ENCODE data around the gene UBE2S. TPM values are rescaled to one million over a fixed set of nuclear protein-coding genes. Genes with fewer than 3 reads are reported as not detected.

The UBE2S gene
- polyA plus RNA-seq, 1 donor from 2014 or later: 119 TPM

DNA sequence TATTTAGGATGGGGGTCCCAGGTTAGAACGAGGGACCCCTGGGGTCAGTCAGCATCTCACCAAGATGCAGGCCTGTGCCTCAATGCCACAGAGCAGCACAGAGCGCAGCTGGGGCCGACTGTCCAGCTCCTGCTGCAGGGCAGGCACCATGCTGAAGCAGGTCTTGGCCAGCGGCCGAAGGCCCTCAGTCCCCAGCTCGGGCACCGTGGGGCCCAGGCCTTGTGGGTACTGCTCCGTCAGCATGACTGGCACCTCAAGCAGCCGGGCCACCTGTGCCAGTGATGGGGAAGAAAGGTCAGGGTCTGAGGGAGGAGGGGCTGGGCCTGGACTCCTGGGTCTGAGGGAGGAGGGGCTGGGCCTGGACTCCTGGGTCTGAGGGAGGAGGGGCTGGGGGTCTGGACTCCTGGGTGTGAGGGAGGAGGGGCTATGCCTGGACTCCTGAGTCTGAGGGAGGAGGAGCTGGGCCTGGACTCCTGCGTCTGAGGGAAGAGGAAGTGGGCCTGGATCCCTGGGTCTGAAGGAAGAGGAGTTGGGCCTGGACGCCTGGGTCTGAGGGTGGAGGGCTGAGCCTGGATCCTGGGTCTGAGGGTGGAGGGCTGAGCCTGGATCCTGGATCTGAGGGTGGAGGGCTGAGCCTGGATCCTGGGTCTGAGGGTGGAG lies 48.1 kb upstream of the UBE2S start:
- no peak overlapping the region for H3K27ac ChIP-seq (ENCODE audit: low read length)

DNA sequence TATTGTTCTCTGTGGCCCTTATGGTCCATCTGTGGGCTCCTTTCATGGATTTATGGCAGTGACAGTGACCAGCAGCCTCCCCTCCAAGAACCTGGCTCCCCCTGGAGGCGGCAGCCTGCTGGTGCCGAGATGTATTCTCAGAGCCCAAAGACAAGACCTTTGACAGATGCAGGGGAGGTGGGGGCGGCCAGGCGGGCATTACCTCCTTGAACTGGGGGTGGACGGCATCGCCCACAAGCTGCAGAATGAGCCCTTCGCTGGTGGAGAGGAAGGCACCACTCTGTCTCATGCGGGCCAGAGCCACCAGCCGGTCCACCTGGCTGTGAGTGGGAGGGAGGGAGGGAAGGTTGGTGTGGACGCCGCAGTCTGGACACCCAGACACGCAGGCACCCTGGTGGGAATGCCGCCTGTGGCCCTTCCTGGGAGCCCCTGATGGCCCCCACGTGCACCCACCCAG lies 47.2 kb upstream of the UBE2S start:
- H3F3A ChIP-seq (ENCODE audit: insufficient read depth, low read length, poor library complexity, severe bottlenecking): no peaks in the 10 kb centered on the region
- H3K79me2 ChIP-seq (replicated peaks; ENCODE audit: insufficient read depth, low read length): no peaks in the 10 kb centered on the region
- no peak overlapping the region for H2AFZ ChIP-seq (ENCODE audit: low read depth, low read length)
- no peak overlapping the region for H3K9ac ChIP-seq (ENCODE audit: low read length)
- TF ChIP-seq SMC3 (conservative IDR thresholded peaks at IDR 0.05; ENCODE audit: poor library complexity): peak; percentile 46
- peak; percentile 42 for TF ChIP-seq RAD21 (conservative IDR thresholded peaks at IDR 0.05)
- TF ChIP-seq EZH2 (IDR thresholded peaks at IDR 0.05; ENCODE audit: borderline replicate concordance, insufficient read depth, low read length, poor library complexity, severe bottlenecking): no peak
- TF ChIP-seq, protein P1, sequence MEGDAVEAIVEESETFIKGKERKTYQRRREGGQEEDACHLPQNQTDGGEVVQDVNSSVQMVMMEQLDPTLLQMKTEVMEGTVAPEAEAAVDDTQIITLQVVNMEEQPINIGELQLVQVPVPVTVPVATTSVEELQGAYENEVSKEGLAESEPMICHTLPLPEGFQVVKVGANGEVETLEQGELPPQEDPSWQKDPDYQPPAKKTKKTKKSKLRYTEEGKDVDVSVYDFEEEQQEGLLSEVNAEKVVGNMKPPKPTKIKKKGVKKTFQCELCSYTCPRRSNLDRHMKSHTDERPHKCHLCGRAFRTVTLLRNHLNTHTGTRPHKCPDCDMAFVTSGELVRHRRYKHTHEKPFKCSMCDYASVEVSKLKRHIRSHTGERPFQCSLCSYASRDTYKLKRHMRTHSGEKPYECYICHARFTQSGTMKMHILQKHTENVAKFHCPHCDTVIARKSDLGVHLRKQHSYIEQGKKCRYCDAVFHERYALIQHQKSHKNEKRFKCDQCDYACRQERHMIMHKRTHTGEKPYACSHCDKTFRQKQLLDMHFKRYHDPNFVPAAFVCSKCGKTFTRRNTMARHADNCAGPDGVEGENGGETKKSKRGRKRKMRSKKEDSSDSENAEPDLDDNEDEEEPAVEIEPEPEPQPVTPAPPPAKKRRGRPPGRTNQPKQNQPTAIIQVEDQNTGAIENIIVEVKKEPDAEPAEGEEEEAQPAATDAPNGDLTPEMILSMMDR (IDR thresholded peaks at IDR 0.05; ENCODE audit: poor library complexity, severe bottlenecking): peak; percentile 59
- no peak overlapping the region for H3K4me3 ChIP-seq (ENCODE audit: low read length)
- no peak overlapping the region for H3K27ac ChIP-seq (ENCODE audit: low read length)
- H4K20me1 ChIP-seq (ENCODE audit: insufficient read depth): no peaks in the 10 kb centered on the region
- peaks cover 3% of the 10 kb centered on the region for H3K27me3 ChIP-seq (ENCODE audit: insufficient read depth, low read depth, low read length)
- H3K9me3 ChIP-seq (ENCODE audit: low read length): no peaks in the 10 kb centered on the region
- no peaks in the 10 kb centered on the region for H3K9me2 ChIP-seq (ENCODE audit: insufficient read depth, low read length)
- H3K36me3 ChIP-seq (ENCODE audit: insufficient read depth, low read length): no peaks in the 10 kb centered on the region
- H3K4me2 ChIP-seq (ENCODE audit: low read length): no peak overlapping the region

More for the DNA sequence above, 48.1 kb upstream of the UBE2S start:
- Histone ChIP-seq H3K79me2 (replicated peaks; ENCODE audit: insufficient read depth, low read length) (no peaks in the 10 kb centered on the region), H3K4me2 (ENCODE audit: low read length) (no peak overlapping the region), H3F3A (ENCODE audit: insufficient read depth, low read length, poor library complexity, severe bottlenecking) (no peaks in the 10 kb centered on the region), H4K20me1 (ENCODE audit: insufficient read depth) (no peaks in the 10 kb centered on the region), H3K9ac (ENCODE audit: low read length) (no peak overlapping the region), H3K4me3 (ENCODE audit: low read length) (no peak overlapping the region), H3K9me2 (ENCODE audit: insufficient read depth, low read length) (no peaks in the 10 kb centered on the region), H3K9me3 (ENCODE audit: low read length) (no peaks in the 10 kb centered on the region), H3K36me3 (ENCODE audit: insufficient read depth, low read length) (no peaks in the 10 kb centered on the region), H3K27me3 (ENCODE audit: insufficient read depth, low read depth, low read length) (peaks cover 3% of the 10 kb centered on the region), H2AFZ (ENCODE audit: low read depth, low read length) (no peak overlapping the region)
- TF ChIP-seq, protein P2, sequence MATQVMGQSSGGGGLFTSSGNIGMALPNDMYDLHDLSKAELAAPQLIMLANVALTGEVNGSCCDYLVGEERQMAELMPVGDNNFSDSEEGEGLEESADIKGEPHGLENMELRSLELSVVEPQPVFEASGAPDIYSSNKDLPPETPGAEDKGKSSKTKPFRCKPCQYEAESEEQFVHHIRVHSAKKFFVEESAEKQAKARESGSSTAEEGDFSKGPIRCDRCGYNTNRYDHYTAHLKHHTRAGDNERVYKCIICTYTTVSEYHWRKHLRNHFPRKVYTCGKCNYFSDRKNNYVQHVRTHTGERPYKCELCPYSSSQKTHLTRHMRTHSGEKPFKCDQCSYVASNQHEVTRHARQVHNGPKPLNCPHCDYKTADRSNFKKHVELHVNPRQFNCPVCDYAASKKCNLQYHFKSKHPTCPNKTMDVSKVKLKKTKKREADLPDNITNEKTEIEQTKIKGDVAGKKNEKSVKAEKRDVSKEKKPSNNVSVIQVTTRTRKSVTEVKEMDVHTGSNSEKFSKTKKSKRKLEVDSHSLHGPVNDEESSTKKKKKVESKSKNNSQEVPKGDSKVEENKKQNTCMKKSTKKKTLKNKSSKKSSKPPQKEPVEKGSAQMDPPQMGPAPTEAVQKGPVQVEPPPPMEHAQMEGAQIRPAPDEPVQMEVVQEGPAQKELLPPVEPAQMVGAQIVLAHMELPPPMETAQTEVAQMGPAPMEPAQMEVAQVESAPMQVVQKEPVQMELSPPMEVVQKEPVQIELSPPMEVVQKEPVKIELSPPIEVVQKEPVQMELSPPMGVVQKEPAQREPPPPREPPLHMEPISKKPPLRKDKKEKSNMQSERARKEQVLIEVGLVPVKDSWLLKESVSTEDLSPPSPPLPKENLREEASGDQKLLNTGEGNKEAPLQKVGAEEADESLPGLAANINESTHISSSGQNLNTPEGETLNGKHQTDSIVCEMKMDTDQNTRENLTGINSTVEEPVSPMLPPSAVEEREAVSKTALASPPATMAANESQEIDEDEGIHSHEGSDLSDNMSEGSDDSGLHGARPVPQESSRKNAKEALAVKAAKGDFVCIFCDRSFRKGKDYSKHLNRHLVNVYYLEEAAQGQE (IDR thresholded peaks at IDR 0.05; ENCODE audit: borderline replicate concordance): no peak
- no peak for TF ChIP-seq TAF1 (IDR thresholded peaks at IDR 0.05; ENCODE audit: low read depth)
- no peak for TF ChIP-seq RAD21 (conservative IDR thresholded peaks at IDR 0.05)
- no peak for TF ChIP-seq MXI1 (conservative IDR thresholded peaks at IDR 0.05; ENCODE audit: poor library complexity, severe bottlenecking)
- no peak for TF ChIP-seq SMC3 (conservative IDR thresholded peaks at IDR 0.05; ENCODE audit: poor library complexity)
- no peak for TF ChIP-seq EZH2 (IDR thresholded peaks at IDR 0.05; ENCODE audit: borderline replicate concordance, insufficient read depth, low read length, poor library complexity, severe bottlenecking)
